ENCODE results near the gene TRAF5. TPM values are rescaled to one million over a fixed set of nuclear protein-coding genes. Genes with fewer than 3 reads are reported as not detected.

The TRAF5 gene, protein sequence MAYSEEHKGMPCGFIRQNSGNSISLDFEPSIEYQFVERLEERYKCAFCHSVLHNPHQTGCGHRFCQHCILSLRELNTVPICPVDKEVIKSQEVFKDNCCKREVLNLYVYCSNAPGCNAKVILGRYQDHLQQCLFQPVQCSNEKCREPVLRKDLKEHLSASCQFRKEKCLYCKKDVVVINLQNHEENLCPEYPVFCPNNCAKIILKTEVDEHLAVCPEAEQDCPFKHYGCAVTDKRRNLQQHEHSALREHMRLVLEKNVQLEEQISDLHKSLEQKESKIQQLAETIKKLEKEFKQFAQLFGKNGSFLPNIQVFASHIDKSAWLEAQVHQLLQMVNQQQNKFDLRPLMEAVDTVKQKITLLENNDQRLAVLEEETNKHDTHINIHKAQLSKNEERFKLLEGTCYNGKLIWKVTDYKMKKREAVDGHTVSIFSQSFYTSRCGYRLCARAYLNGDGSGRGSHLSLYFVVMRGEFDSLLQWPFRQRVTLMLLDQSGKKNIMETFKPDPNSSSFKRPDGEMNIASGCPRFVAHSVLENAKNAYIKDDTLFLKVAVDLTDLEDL
- total RNA-seq, result 10 to 100 TPM; 40.6 to 42.5 TPM

DNA sequence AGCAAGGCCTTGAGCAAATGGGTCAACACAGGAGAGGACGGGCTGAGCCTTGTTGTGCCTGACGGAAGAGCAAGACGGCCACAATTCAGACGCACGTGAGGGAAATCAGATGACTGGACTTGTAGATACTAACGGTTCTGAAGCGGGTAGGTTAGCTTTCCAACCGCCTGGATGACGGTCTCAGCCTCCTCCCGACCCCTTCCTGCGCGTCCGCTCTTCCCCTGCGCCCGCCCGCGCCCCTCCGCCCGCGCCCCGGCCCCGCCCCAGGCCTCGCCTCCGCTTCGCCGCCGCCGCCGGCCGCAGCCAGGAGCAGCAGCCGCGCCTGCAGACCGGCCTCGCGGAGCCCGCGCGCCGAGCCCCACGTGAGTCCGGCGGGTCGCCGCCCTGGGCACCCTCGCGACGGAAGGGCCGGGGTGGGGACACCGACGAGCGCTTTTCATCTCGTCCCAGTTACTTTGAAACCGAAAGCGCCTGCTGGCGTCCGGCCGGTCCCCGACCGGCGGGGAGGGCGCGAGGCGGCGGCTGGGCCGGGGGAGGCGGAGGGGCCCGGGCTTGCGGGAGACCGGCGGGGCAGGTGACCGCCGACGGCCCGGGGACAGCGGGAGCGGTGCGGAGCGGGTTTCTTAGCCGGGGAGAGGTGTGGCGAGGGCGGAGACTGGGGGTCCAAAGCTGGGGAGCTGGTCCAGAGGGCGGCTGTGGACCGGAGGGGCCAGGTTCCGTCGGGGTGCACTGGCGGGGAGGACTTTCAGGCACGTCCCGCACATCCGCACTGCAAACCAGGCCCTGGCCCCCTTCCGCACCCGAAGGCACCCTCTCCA, at the start of gene TRAF5:
Gene TRAF5 (plus strand): TSS at position 306 of the 818 bp plus-strand sequence. CDS start 26,407 bp downstream, outside the sequence.
- TF ChIP-seq, protein P1, sequence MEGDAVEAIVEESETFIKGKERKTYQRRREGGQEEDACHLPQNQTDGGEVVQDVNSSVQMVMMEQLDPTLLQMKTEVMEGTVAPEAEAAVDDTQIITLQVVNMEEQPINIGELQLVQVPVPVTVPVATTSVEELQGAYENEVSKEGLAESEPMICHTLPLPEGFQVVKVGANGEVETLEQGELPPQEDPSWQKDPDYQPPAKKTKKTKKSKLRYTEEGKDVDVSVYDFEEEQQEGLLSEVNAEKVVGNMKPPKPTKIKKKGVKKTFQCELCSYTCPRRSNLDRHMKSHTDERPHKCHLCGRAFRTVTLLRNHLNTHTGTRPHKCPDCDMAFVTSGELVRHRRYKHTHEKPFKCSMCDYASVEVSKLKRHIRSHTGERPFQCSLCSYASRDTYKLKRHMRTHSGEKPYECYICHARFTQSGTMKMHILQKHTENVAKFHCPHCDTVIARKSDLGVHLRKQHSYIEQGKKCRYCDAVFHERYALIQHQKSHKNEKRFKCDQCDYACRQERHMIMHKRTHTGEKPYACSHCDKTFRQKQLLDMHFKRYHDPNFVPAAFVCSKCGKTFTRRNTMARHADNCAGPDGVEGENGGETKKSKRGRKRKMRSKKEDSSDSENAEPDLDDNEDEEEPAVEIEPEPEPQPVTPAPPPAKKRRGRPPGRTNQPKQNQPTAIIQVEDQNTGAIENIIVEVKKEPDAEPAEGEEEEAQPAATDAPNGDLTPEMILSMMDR (IDR thresholded peaks at IDR 0.05), result no peak
- Mint-ChIP-seq H3K4me1 (ENCODE audit: low read depth) (peaks cover 74% of the 10 kb centered on the region), H3K9me3 (no peaks in the 10 kb centered on the region), H3K27me3 (no peaks in the 10 kb centered on the region), H3K36me3 (ENCODE audit: low read depth) (peaks cover 24% of the 10 kb centered on the region), H3K4me3 (peak within 1 kb of the TSS; percentile 84), H3K27ac (peak within 1 kb of the TSS; percentile 95)
- ATAC-seq (peak; percentile 29), DNase-seq (peak; percentile 49)
- intact Hi-C loops (cut with micrococcal nuclease), result loop anchor here (5.0 to 10.0 kb wide), 3 partner anchors 56 to 328 kb away; no protein-coding TSS in a partner anchor
- CTCF ChIA-PET, result interaction anchor here (0.6 to 4.1 kb wide), 15 partner anchors 8 to 927 kb away, joined by 3 to 25 read pairs (median 4); no protein-coding TSS in a partner anchor
- POLR2A ChIA-PET, result interaction anchor here (0.8 to 4.6 kb wide), 8 partner anchors 12 to 188 kb away, joined by 3 to 45 read pairs (median 4); no protein-coding TSS in a partner anchor

DNA sequence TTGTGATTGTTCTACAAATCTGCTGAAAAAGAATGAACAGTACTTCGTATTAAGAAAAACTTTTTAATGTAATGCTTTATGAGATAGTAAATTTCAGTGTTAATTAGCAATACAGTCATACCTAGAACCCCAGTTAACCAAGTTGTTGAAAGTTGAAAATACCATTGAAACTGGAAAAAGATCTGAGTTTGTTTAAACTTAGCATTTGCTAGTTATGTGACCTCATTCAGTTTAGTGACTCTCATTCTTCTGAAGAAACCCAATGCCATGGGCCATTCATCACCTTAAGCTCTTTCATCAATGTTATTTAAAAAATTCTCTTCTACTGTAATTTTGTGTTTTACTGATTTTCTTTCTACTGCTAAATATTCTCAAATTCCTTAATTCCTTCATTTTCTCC, 47.3 kb upstream of the TRAF5 start:
- intact Hi-C loops (cut with micrococcal nuclease), result no loop called here
- CTCF ChIA-PET, result interaction anchor here (1.0 to 1.1 kb wide), 2 partner anchors 17 to 19 kb away, joined by 3 to 4 read pairs; no protein-coding TSS in a partner anchor
- peaks cover 6% of the 10 kb centered on the region for H3K4me1 Mint-ChIP-seq (ENCODE audit: low read depth)
- TF ChIP-seq, protein P1 (IDR thresholded peaks at IDR 0.05), result no peak
- H3K27me3 Mint-ChIP-seq, result no peaks in the 10 kb centered on the region
- no peak overlapping the region for H3K4me3 Mint-ChIP-seq
- POLR2A ChIA-PET, result no interaction called here
- peak; percentile 34 for ATAC-seq
- no peak for DNase-seq
- H3K27ac Mint-ChIP-seq, result no peak overlapping the region
- H3K9me3 Mint-ChIP-seq, result no peaks in the 10 kb centered on the region
- H3K36me3 Mint-ChIP-seq (ENCODE audit: low read depth), result peaks cover 9% of the 10 kb centered on the region

DNA sequence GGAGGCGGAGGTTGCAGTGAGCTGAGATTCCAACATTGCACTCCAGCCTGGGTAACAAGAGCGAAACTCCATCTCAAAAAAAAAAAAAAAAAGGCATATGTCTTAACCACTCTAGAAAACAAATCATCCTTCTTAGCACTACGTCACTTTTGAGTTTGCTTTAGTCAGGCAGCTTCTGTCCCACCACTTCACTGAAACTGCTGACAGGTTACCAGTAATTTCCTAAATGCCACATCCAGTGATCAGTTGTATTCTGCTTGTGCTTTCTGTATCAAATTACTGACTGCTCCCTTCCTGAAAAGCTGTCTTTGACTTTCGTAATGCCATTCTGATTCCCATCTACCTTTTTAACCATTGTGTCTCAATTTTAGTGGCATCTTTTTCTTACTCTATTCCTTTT, 45.7 kb upstream of the TRAF5 start:
- Mint-ChIP-seq H3K9me3 (no peaks in the 10 kb centered on the region), H3K4me3 (no peak overlapping the region), H3K27ac (no peak overlapping the region), H3K4me1 (ENCODE audit: low read depth) (peaks cover 6% of the 10 kb centered on the region), H3K36me3 (ENCODE audit: low read depth) (peaks cover 17% of the 10 kb centered on the region), H3K27me3 (no peaks in the 10 kb centered on the region)
- TF ChIP-seq, protein P1 (IDR thresholded peaks at IDR 0.05), result no peak
- POLR2A ChIA-PET, result interaction anchor here (0.6 to 1.5 kb wide), 3 partner anchors 15 to 43 kb away, joined by 3 to 5 read pairs (median 3); no protein-coding TSS in a partner anchor
- CTCF ChIA-PET, result no interaction called here
- DNase-seq, result peak; percentile 7
- ATAC-seq, result peak; percentile 88
- intact Hi-C loops (cut with micrococcal nuclease), result no loop called here

DNA sequence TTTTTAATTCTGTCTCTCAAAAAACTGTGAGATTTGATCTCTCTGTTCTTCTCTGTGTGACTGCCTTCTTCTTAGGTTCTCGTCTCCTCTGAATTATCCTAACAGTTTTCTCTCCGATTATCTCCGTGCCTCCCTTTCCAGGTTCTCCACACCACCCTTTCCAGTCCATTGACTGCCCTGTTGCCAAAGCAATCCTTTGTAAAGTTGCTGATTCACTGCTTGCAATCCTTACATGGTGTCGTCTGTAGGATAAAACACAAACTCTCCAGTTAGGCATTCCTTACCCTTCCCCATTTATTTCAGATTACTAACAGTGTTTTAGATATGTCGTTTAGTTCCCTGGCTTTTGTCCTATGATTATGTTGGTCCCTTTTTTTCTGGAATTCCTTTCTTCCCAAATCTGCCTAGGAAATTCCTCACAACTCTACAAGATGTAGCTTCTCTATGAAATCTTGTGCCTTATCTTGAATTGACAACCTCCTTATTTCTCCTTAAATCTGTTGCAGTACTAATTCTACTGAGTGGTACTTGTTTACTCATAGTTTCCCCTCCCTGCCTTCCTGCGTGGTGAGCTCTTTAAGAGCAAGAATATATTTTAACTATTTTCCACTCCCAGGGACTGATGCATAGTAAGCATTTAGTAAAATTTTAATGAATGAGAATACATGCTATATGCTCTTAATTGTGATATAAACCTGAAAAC, 45.2 kb upstream of the TRAF5 start:
- intact Hi-C loops (cut with micrococcal nuclease), result no loop called here
- POLR2A ChIA-PET, result interaction anchor here (0.7 to 1.5 kb wide), 3 partner anchors 20 to 42 kb away, joined by 3 to 5 read pairs (median 3); no protein-coding TSS in a partner anchor
- Mint-ChIP-seq H3K36me3 (ENCODE audit: low read depth) (peaks cover 16% of the 10 kb centered on the region), H3K4me3 (no peak overlapping the region), H3K27me3 (no peaks in the 10 kb centered on the region), H3K9me3 (no peaks in the 10 kb centered on the region), H3K4me1 (ENCODE audit: low read depth) (peaks cover 6% of the 10 kb centered on the region), H3K27ac (no peak overlapping the region)
- TF ChIP-seq, protein P1 (IDR thresholded peaks at IDR 0.05), result no peak
- peak; percentile 60 for ATAC-seq
- CTCF ChIA-PET, result interaction anchor here (0.7 to 1.0 kb wide), 2 partner anchors 43 to 195 kb away, joined by 3 read pairs; no protein-coding TSS in a partner anchor
- DNase-seq, result peak; percentile 51
